ENCODE data around the gene CREM.

CREM gene

DNA sequence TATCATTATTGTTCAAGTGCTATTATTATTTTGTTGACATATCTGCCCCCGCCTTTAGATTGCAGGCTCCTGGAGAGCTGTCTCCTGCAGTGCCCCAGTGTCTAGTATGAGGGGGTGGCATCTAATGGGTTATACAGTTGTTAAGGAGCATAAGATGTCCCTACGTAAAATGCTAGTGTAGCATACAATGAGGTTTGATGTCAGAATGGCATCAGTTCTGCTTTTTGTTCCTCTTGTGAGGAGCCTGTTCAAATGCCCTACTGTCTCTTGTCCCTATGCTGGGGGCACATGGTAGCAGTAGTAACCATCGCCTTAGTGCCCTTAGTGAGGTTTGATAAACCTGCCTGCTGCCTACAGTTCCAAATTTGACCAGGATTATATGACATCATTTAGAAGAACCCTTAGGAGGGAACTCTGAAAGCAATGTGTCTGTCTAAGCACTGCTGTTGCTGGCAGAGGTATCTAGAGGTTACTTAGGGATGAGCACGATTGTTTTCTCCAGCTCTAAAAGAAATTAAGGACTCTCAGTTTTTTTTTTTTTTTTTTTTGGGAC lies 9.7 kb downstream of the CREM start:
- no peak for DNase-seq

GRCh38 chr10:35140126-35140525 lies 13.5 kb downstream of the CREM start:
- no peak for DNase-seq

GRCh38 chr10:35140727-35141126 lies 14.1 kb downstream of the CREM start:
- DNase-seq: no peak

- DNase-seq: no peak
Observed at GRCh38 chr10:35150308-35150707, 23.7 kb downstream of the CREM start.

DNA sequence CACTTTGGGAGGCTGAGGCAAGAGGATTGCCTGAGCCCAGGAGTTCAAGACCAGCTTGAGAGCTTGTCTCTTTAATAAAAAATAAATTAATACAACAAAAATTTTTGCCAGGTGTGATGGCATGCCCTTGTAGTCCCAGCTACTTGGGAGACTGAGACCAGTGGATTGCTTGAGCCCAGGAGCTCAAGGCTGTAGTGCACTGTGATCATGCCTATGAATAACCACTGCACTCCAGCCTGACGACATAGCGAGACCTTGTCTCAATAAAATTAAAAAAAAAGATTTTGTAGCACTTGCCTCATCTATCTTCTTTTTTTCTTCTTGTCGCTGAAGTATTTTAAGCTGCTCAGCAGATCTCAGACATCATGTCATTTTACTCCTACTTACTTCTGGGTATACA lies 26.3 kb downstream of the CREM start:
- DNase-seq: no peak

GRCh38 chr10:35153716-35154115 lies 27.1 kb downstream of the CREM start:
- DNase-seq: no peak

DNA sequence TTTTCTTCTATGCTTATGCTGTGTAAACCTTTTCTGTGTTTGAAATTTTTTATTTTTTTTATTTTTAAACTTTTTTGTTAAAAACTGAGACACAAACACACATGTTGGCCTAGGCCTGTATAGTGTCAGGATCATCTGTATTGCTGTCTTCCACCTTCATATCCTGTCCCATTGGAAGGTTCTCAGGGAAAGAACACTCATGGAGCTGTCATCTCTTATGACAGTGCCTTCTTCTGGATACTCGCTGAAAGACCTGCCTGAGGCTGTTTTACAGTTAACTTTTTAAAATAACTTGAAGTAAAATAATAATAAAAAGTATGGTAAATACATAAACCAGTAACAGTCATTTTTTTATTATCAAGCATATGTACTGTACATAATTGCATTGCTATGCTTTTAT lies 34.1 kb downstream of the CREM start:
- no peak for DNase-seq

DNA sequence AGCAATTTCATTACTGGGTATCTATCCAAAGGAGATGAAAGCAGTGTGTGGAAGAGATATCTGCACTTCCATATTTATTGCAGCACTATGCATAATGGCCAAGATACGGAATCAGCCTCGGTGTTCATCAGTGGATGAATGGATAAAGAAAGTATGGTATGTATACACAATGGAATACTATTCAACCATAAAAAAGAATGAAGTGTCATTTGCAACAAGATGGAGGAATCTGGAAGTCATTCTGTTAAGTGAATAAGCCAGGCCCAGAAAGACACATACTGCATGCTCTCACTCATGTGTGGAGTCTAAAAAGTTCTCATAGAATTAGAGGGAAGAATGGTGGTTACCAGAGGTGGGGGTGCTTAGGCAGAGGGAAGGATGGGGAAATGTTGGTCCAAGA lies 35.3 kb downstream of the CREM start:
- DNase-seq: no peak

- DNase-seq: no peak
Observed at GRCh38 chr10:35165136-35165535, 38.5 kb downstream of the CREM start.

- no peak for DNase-seq
Observed at GRCh38 chr10:35165811-35166210, 39.2 kb downstream of the CREM start.

- no peak for DNase-seq
Observed at GRCh38 chr10:35166607-35167006, 40.0 kb downstream of the CREM start.

- no peak for DNase-seq
Observed at GRCh38 chr10:35167342-35167741, 40.7 kb downstream of the CREM start.

- DNase-seq: no peak
Observed at GRCh38 chr10:35172146-35172545, 45.5 kb downstream of the CREM start.

DNA sequence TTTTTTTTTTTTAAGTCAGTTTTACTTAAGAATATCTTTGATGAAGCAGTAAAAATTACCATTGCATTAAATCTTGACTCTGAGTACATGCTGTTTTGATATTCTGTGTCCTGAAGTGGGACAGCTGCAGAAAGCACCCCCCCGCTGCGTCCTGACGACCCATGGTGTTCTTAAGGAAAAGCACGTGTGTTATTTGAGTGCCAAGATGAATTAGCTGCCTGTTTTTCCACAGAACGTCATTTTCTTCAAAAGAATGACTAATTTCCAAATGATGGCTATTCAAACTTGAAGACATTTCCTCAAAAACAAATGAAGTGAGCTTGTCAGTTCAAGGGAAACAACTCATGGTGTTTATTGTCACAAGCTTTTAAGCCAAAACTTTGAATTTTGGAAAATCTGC lies 45.9 kb downstream of the CREM start:
- no peak for DNase-seq

- DNase-seq: no peak
Observed at GRCh38 chr10:35178331-35178730, 51.7 kb downstream of the CREM start.

- no peak for DNase-seq
Observed at GRCh38 chr10:35182631-35183510, 56.2 kb downstream of the CREM start.

DNA sequence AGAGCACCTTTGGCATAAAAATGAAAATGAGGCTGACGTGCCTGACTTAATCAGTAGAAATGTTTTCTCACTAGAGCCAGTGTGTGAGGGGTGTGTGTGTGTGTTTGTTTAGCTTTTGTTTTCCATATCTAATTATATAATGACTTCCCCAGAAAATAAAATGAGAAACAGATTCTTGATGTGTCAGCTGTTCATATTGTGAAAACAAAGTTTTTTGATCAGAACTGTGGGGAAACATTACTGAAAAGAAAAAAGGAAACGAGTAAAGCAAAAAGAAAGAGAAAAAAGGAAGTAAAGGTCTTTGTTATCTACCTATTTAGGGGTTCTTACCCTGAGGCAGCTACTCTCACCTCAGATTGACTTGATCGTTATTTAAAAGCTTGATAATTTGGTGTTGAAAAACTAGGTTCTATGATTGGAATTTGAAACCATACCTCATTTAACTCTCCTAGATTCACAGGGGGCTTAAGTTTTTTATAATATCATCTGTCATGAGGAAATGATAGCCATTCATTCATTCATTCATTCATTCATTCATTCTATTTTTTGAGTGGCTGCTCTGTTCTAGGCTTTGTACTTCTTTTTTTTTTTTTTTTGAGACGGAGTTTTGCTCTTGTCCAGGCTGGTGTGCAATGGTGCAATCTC lies 58.0 kb downstream of the CREM start:
- DNase-seq: no peak

DNA sequence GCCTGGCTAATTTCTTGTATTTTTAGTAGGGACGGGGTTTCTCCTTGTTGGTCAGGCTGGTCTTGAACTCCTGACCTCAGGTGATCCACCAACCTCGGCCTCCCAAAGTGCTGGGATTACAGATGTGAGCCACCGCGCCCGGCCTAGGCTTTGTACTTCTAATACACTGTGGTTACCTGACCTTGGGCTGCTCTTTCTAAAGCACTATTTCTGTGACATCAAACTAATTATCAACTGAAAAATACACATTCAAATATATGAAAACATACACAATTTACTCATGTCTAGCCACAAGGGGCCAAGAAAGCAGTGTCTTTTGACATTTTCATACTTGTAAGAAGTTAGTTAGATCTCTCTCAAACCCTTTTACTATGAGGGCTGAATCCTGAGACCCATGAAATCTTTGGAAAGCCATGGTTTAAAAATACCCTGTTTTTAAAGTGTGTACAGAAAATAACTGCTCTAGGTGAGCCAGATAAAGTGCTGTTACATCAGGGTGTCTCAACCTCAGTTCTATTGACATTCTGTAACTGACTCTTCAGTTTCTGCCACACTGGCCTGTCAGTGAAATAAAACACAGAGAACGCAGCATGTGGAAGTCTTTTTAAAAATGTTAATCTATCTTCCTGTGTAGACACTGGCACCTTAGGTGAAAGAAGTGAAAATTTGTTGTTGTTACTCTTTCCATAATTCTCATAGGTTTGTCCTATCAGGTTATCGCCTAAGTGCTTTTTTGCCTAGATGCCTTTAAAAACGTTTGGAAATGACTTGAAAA lies 58.8 kb downstream of the CREM start:
- no peak for DNase-seq

- DNase-seq: no peak
Observed at GRCh38 chr10:35188954-35189353, 62.3 kb downstream of the CREM start.

GRCh38 chr10:35191523-35191922 lies 64.9 kb downstream of the CREM start:
- DNase-seq: no peak

GRCh38 chr10:35192645-35193249 lies 66.1 kb downstream of the CREM start:
- DNase-seq: no peak

GRCh38 chr10:35194471-35194870 lies 67.8 kb downstream of the CREM start:
- no peak for DNase-seq

GRCh38 chr10:35194906-35195305 lies 68.3 kb downstream of the CREM start:
- peak; percentile 23 for DNase-seq
